ENCODE data around the gene FBRS. TPM values are rescaled to one million over a fixed set of nuclear protein-coding genes. Genes with fewer than 3 reads are reported as not detected.

The FBRS gene
- total RNA-seq, 4 donors from 2014 or later: 22.0 to 34.8 (median 28.0) TPM

DNA sequence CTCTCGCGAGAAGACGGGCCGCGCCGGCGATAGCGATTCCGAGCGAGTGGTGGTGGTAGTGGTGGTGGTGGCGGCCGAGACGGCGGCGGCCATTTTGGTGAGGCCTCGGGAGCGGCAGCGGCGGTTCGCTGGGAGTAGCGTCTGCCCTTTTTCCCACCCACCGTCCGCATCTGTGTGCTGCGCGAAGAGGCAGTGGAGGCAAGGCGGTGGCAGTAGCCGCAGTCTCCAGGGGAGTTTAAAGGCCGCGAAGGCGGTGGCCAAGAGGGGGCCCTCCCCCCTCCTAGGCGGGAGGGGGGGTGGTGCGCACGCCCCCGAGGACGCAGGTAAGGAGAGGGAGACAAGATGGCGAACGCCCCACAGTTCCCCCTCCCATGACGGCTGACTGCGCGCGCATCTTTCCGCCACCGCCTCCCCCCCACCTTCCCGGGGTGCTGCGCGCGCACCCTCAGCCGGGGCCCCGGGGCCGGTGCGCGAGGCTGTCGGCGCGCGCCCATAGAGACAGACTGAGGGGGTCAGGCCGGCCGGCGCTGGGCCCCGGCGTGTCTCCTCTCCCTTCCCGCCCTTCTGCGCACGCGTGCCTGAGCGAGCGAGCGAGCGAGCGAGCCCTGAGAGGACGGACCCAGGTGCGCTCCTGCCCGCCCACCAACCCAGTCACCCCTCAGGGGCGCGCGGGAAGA is 40.0 kb downstream of the FBRS start:
- Histone ChIP-seq H3K36me3 (peaks cover 0 to 36% of the 10 kb centered on the region in 2 donors), H3K27ac (peak overlapping the region; percentile 98 to 100 (median 100)), H3K4me1 (peaks cover 26 to 28% of the 10 kb centered on the region in 2 donors), H3K4me3 (peak overlapping the region; percentile 89 to 100 (median 98)), H3K27me3 (no peaks in the 10 kb centered on the region), H3K9me3 (no peaks in the 10 kb centered on the region)
- intact Hi-C loops (cut with DNase I; ENCODE audit: low total_unique reads): loop anchor here (1.0 to 5.0 kb wide), 6 partner anchors 40 to 761 kb away; partner anchors contain the start of genes ARMC5, FBRS, MAPK3 and PHKG2
- ATAC-seq (peak; percentile 88 to 92), DNase-seq (peak; percentile 93 to 98)
- TF ChIP-seq, protein P1, sequence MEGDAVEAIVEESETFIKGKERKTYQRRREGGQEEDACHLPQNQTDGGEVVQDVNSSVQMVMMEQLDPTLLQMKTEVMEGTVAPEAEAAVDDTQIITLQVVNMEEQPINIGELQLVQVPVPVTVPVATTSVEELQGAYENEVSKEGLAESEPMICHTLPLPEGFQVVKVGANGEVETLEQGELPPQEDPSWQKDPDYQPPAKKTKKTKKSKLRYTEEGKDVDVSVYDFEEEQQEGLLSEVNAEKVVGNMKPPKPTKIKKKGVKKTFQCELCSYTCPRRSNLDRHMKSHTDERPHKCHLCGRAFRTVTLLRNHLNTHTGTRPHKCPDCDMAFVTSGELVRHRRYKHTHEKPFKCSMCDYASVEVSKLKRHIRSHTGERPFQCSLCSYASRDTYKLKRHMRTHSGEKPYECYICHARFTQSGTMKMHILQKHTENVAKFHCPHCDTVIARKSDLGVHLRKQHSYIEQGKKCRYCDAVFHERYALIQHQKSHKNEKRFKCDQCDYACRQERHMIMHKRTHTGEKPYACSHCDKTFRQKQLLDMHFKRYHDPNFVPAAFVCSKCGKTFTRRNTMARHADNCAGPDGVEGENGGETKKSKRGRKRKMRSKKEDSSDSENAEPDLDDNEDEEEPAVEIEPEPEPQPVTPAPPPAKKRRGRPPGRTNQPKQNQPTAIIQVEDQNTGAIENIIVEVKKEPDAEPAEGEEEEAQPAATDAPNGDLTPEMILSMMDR (IDR thresholded peaks at IDR 0.05 in 4 of 5, conservative IDR thresholded peaks at IDR 0.05 in 1 of 5): no peak
- peak; percentile 84 to 88 for TF ChIP-seq POLR2A (IDR thresholded peaks at IDR 0.05)
- in situ Hi-C loops (cut with MboI; ENCODE audit: low sequenced_read_pairs in 4 of 4): loop anchor here in 1 of 4 donors (10.0 kb wide), 1 partner anchor 53 kb away; no protein-coding TSS in a partner anchor

DNA sequence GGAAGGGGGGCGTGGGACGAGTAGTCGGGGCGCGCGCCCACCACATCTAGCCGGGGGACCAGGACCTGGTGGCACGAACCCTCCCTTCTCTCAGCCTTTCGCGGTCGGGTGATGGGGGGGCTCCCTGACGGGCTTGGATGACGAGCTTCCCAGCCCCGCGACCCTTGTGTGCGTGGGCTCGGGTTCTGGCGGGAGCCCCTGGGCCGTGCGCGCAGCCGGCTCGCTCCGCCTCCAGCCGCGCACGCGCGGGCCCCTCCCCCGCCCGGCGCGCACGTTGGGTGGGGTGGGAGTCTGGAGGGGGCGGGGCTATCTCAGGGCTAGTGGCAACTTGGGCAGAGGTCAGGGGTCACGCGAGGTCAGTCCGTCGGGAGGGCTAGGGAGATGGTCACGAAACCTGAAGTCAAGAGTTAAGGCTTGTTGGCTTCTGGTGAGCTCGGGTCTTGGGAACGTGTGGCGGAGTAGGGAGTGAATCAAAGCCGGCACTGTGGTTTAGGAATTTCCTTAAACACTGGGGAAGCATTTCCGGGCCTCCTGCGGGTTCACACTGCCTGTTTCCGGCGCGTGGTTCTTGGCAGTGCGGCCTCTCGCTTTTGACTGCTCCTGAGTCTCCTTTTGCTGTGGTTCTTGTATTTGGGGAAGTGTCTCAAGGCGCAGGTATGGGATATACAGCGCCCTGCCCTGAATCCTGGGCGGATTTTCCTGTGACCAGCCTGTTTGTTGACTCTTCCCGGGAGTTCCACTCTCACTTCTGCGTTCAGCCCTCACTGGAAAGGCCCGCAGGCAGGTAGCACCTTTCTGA is 40.8 kb downstream of the FBRS start, which contains the start of gene SRCAP:
Gene SRCAP (plus strand): TSS at position 356 of the 799 bp plus-strand sequence. CDS start 1,654 bp downstream, outside the sequence.
- in situ Hi-C loops (cut with MboI; ENCODE audit: low sequenced_read_pairs in 4 of 4): loop anchor here in 1 of 4 donors (10.0 kb wide), 1 partner anchor 54 kb away; no protein-coding TSS in a partner anchor
- Histone ChIP-seq H3K9me3 (no peaks in the 10 kb centered on the region), H3K27ac (peak within 1 kb of the TSS; percentile 98 to 100 (median 100)), H3K36me3 (peaks cover 0 to 43% of the 10 kb centered on the region in 2 donors), H3K4me1 (peaks cover 26 to 28% of the 10 kb centered on the region in 2 donors), H3K27me3 (no peaks in the 10 kb centered on the region), H3K4me3 (peak within 1 kb of the TSS; percentile 89 to 100 (median 98))
- intact Hi-C loops (cut with DNase I; ENCODE audit: low total_unique reads): loop anchor here (1.0 to 5.0 kb wide), 7 partner anchors 41 to 760 kb away; partner anchors contain the start of genes ARMC5, FBRS, MAPK3 and PHKG2
- peak; percentile 75 to 84 for TF ChIP-seq POLR2A (IDR thresholded peaks at IDR 0.05)
- TF ChIP-seq, protein P1 (IDR thresholded peaks at IDR 0.05 in 4 of 5, conservative IDR thresholded peaks at IDR 0.05 in 1 of 5): no peak
- ATAC-seq (peak; percentile 62 to 64), DNase-seq (peak; percentile 81 to 87)

DNA sequence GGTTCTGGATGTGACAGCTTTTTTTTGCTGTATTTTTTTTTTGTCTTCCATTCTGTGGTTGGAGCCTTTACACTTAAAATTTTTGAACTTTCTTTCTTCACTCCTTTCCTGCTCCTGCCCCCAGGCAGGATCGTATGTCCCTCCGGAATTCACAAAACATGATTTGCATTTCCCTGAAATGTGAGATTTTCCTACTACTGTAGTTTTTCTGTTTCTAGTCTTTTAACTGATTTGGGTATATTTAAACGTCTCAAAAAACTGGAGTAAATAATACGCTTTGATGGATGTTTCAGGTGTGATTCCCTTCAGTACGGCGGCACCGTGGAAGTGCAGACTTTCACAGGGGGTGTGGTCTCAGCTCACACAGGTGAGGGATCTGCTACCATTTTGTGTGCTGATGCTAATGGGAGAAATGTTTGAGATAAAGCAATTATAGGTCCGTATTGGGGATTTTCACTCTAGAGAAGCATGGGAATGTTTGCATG is 41.4 kb downstream of the FBRS start:
- H3K9me3 ChIP-seq: no peaks in the 10 kb centered on the region
- H3K27ac ChIP-seq: peak overlapping the region; percentile 98 to 100 (median 100)
- intact Hi-C loops (cut with DNase I; ENCODE audit: low total_unique reads): loop anchor here (1.0 to 5.0 kb wide), 3 partner anchors 115 to 759 kb away; partner anchors contain the start of genes ARMC5 and MAPK3
- peaks cover 26 to 28% of the 10 kb centered on the region in 2 donors for H3K4me1 ChIP-seq
- no peak for TF ChIP-seq POLR2A (IDR thresholded peaks at IDR 0.05)
- TF ChIP-seq, protein P1 (IDR thresholded peaks at IDR 0.05 in 4 of 5, conservative IDR thresholded peaks at IDR 0.05 in 1 of 5): no peak
- in situ Hi-C loops (cut with MboI; ENCODE audit: low sequenced_read_pairs in 4 of 4): loop anchor here in 1 of 4 donors (10.0 kb wide), 1 partner anchor 55 kb away; no protein-coding TSS in a partner anchor
- no peaks in the 10 kb centered on the region for H3K27me3 ChIP-seq
- no peak for DNase-seq
- ATAC-seq: no peak
- H3K36me3 ChIP-seq: peaks cover 0 to 50% of the 10 kb centered on the region in 2 donors
- H3K4me3 ChIP-seq: peak overlapping the region; percentile 89 to 100 (median 98)

DNA sequence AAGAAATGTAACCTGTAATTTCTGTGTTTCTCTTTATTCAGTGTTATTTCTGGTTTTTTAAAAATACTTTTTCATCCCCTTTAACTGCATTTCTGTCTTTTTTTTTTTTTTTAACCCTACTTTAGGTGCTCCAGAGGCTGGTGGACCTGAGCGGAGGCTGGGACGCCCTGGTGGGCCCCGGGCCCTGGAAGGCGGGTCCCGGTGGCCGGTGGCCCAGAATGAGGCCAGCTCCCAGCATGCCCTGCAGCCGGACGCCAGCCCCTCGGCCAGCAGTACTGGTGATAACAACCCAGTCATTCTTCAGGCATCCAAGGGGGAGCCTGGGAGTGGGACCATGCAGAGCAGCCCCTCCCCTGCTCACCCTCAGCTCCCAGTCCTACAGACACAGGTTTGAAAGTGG is 42.3 kb downstream of the FBRS start:
- H3K27me3 ChIP-seq: no peaks in the 10 kb centered on the region
- H3K27ac ChIP-seq: peak overlapping the region in 1 of 4 donors; percentile 100
- intact Hi-C loops (cut with DNase I; ENCODE audit: low total_unique reads) (no loop called here), in situ Hi-C loops (cut with MboI; ENCODE audit: low sequenced_read_pairs in 4 of 4) (no loop called here)
- H3K9me3 ChIP-seq: no peaks in the 10 kb centered on the region
- ATAC-seq (no peak), DNase-seq (no peak)
- peaks cover 0 to 58% of the 10 kb centered on the region in 2 donors for H3K36me3 ChIP-seq
- peak overlapping the region in 1 of 4 donors; percentile 99 for H3K4me3 ChIP-seq
- peaks cover 26 to 28% of the 10 kb centered on the region in 2 donors for H3K4me1 ChIP-seq
- TF ChIP-seq, protein P1 (IDR thresholded peaks at IDR 0.05 in 4 of 5, conservative IDR thresholded peaks at IDR 0.05 in 1 of 5): no peak
- no peak for TF ChIP-seq POLR2A (IDR thresholded peaks at IDR 0.05)
